HCT116 (cell line): ENCODE measurements around the gene CMPK1. TPM values are rescaled to one million over a fixed set of nuclear protein-coding genes. Genes with fewer than 3 reads are reported as not detected.

Source experiments
- ATAC-seq: fragments of 200-7000 bp; cut with Tn5 transposase; 2 replicates; pipeline ENCODE4 v1.9.1; 2020; ENCODE audit warnings: mild to moderate bottlenecking, moderate library complexity
- BruUV-seq: library from RNA; stranded (reverse); fragments of 400-500 nt; replicated peaks from 2 replicates; lab custom pipeline; 2021; lab: Mats Ljungman, UMichigan
- CTCF ChIA-PET: fragments of 300-600 bp; sonication (Branson Sonifier 250); formaldehyde crosslinking; loops from one replicate; lab custom pipeline; 2021; ENCODE audit warnings: antibody characterized with exemption; lab: Charles Lee
- POLR2A ChIA-PET: fragments of 300-600, 350-600 bp; sonication (Branson Sonifier 250); formaldehyde crosslinking; loops from one replicate; lab custom pipeline; 2021; ENCODE audit warnings: antibody characterized with exemption; lab: Charles Lee
- RAD21 ChIA-PET, 2 experiments: fragments of 300-600 bp; sonication (Branson Sonifier 250); formaldehyde crosslinking; loops; one replicate each; lab custom pipeline; 2023; ENCODE audit warnings: low total read pairs in 2 of 2; ENCODE audit not compliant: uncharacterized antibody in 2 of 2, unreplicated experiment in 2 of 2, low non-redundant PET in 1 of 2; lab: Charles Lee
- DNase-seq: peaks from one replicate; pipeline ENCODE4 v3.0.0-alpha.2; 2010; ENCODE audit warnings: low read depth, low spot score
- H2AFZ ChIP-seq: fragments of 200-600 bp; shearing (Covaris generic), sonication (generic); 2 replicates; pipeline ENCODE4 v1.6.1; 2017; ENCODE audit warnings: low read depth, mixed run types, mixed read lengths, antibody characterized with exemption, low read length; ENCODE audit not compliant: poor library complexity, severe bottlenecking
- H3K27ac ChIP-seq: 2 replicates; pipeline ENCODE4 v1.5.1; 2012; ENCODE audit warnings: low read depth, low read length
- H3K27me3 ChIP-seq: fragments of 200-600 bp; sonication (generic); 2 replicates; pipeline ENCODE4 v1.6.1; 2016; ENCODE audit warnings: mixed run types, low read length, mixed read lengths; ENCODE audit not compliant: insufficient read depth
- H3K36me3 ChIP-seq, 2 experiments: fragments of 200-500 bp in 1 of 2; fragments of 200-600 bp in 1 of 2; sonication (Bioruptor generic) in 1 of 2; sonication (generic) in 1 of 2; 2 replicates each; pipeline versions ENCODE4 v1.5.1 to v1.6.1; 2014 to 2016; ENCODE audit warnings: low read length in 2 of 2, inconsistent platforms in 1 of 2, mixed read lengths in 1 of 2, mixed run types in 1 of 2; ENCODE audit not compliant: insufficient read depth in 2 of 2, control insufficient read depth in 1 of 2
- H3K4me1 ChIP-seq, 2 experiments: fragments of 200-600 bp in 1 of 2; sonication (generic) in 1 of 2; 2 replicates each; pipeline versions ENCODE4 v1.5.1 to v1.6.1; 2012 to 2017; ENCODE audit warnings: low read length in 2 of 2, inconsistent platforms in 1 of 2, mild to moderate bottlenecking in 1 of 2, mixed read lengths in 1 of 2, mixed run types in 1 of 2, moderate library complexity in 1 of 2; ENCODE audit not compliant: insufficient read depth in 2 of 2, control insufficient read depth in 1 of 2
- H3K4me2 ChIP-seq: fragments of 200-600 bp; sonication (generic); 2 replicates; pipeline ENCODE4 v1.6.1; 2017; ENCODE audit warnings: mixed run types, low read length, mixed read lengths
- H3K4me3 ChIP-seq, 2 experiments: fragments of 200-600 bp in 1 of 2; sonication (generic) in 1 of 2; replicated peaks in 1 of 2; 2 replicates each; pipeline ENCODE4 v1.5.1; 2011 to 2016; ENCODE audit warnings: low read length in 2 of 2, control low read depth in 1 of 2, low read depth in 1 of 2, mild to moderate bottlenecking in 1 of 2, mixed read lengths in 1 of 2, mixed run types in 1 of 2
- H3K79me2 ChIP-seq: fragments of 200-600 bp; sonication (generic); 2 replicates; pipeline ENCODE4 v1.6.1; 2017; ENCODE audit warnings: mild to moderate bottlenecking, mixed run types, low read length, moderate library complexity, mixed read lengths; ENCODE audit not compliant: insufficient read depth
- H3K9ac ChIP-seq: fragments of 200-600 bp; sonication (generic); 2 replicates; pipeline ENCODE4 v1.6.1; 2016; ENCODE audit warnings: low read length, mixed read lengths
- H3K9me2 ChIP-seq: fragments of 200-600 bp; sonication (generic), shearing (Covaris generic); 2 replicates; pipeline ENCODE4 v1.6.1; 2017; ENCODE audit warnings: mixed run types, mild to moderate bottlenecking, moderate library complexity; ENCODE audit not compliant: insufficient read depth
- H3K9me3 ChIP-seq, 2 experiments: fragments of 200-500 bp in 1 of 2; fragments of 200-600 bp in 1 of 2; sonication (Bioruptor generic) in 1 of 2; sonication (generic) in 1 of 2; 2 replicates each; pipeline ENCODE4 v1.6.1; 2014 to 2017; ENCODE audit warnings: low read length in 2 of 2, mixed read lengths in 2 of 2, inconsistent platforms in 1 of 2, low read depth in 1 of 2, mild to moderate bottlenecking in 1 of 2, mixed run types in 1 of 2, moderate library complexity in 1 of 2; ENCODE audit not compliant: control insufficient read depth in 1 of 2, insufficient read depth in 1 of 2
- H4K20me1 ChIP-seq: fragments of 200-600 bp; sonication (generic), shearing (Covaris generic); 2 replicates; pipeline ENCODE4 v1.6.1; 2017; ENCODE audit warnings: mixed run types, mild to moderate bottlenecking, moderate library complexity; ENCODE audit not compliant: insufficient read depth
- ELF1 ChIP-seq: IDR thresholded peaks from 2 replicates; pipeline ENCODE4 v1.6.1; 2012; ENCODE audit warnings: low read depth, borderline replicate concordance
- EZH2 ChIP-seq: fragments of 200-600 bp; sonication (generic); IDR thresholded peaks from 2 replicates; pipeline ENCODE4 v1.6.1; 2017; ENCODE audit warnings: antibody characterized with exemption, mixed run types
- FOSL1 ChIP-seq: IDR thresholded peaks from 2 replicates; pipeline ENCODE4 v1.6.1; 2012; ENCODE audit warnings: low read depth
- JUND ChIP-seq: IDR thresholded peaks from 2 replicates; pipeline ENCODE4 v1.6.1; 2012
- POLR2A ChIP-seq: IDR thresholded peaks from 2 replicates; pipeline ENCODE4 v1.7.0; 2011; ENCODE audit warnings: borderline replicate concordance; ENCODE audit not compliant: insufficient read depth, insufficient read length; ENCODE audit errors: extremely low read depth
- RAD21 ChIP-seq: IDR thresholded peaks from 2 replicates; pipeline ENCODE4 v1.6.1; 2012; ENCODE audit warnings: low read depth, mild to moderate bottlenecking
- SRF ChIP-seq: IDR thresholded peaks from 2 replicates; pipeline ENCODE4 v1.6.1; 2012; ENCODE audit warnings: low read depth
- intact Hi-C: fragments of 100-400 bp; cut with micrococcal nuclease; formaldehyde crosslinking; loops from 2 replicates; pipeline ENCODE4 v1.10.0; 2022
- total RNA-seq: library from RNA; stranded (reverse); gene quantifications from one replicate; pipeline ENCODE4 v1.2.1, GENCODE V29; 2021; ENCODE audit not compliant: unreplicated experiment
- TF ChIP-seq, protein P1 (sequence below), 3 experiments: fragments of 200-600 bp in 1 of 3; sonication (generic) in 1 of 3; IDR thresholded peaks in 2 of 3; conservative IDR thresholded peaks in 1 of 3; 2 replicates each; pipeline ENCODE4 v1.5.1; 2012 to 2017; ENCODE audit warnings: low read depth in 2 of 3, low read length in 2 of 3, antibody characterized with exemption in 1 of 3, borderline replicate concordance in 1 of 3, control low read depth in 1 of 3, mild to moderate bottlenecking in 1 of 3, mixed read lengths in 1 of 3, mixed run types in 1 of 3, moderate library complexity in 1 of 3; ENCODE audit not compliant: insufficient read depth in 1 of 3

The CMPK1 gene
- total RNA-seq, 1 experiment from 2014 or later = 78.4 TPM

DNA sequence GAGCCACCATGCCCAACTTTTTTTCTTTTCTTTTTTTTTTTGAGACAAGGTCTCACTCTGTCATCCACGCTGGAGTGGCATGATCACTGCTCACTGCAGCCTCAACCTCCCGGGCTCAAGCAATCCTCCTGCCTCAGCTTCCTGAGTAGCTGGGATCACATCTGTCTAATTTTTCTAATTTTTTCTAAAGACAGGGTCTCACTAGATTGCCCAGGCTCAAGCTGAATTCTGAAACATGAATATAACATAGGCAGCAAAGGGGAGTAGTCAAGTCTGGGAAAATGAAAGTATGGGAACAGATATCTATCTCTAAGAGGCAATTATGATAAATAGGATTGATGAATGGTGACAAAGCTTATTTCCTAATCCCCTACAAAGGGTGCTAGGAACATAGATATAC lies 7.3 kb upstream of the CMPK1 start:
- Histone ChIP-seq H3K79me2 (no peaks in the 10 kb centered on the region), H4K20me1 (no peaks in the 10 kb centered on the region), H3K4me3 (no peak overlapping the region), H3K4me2 (no peak overlapping the region), H3K4me1 (peaks cover 0 to 11% of the 10 kb centered on the region in 2 experiments; a peak in 1 of 4 replicates), H3K36me3 (no peaks in the 10 kb centered on the region), H3K27me3 (no peaks in the 10 kb centered on the region), H3K27ac (no peak overlapping the region), H3K9ac (no peak overlapping the region), H3K9me3 (no peaks in the 10 kb centered on the region)
- ChIA-PET POLR2A (no interaction called here), RAD21 (no interaction called here), CTCF (no interaction called here)
- intact Hi-C loops = no loop called here
- ATAC-seq = no peak
- TF ChIP-seq POLR2A (no peak), FOSL1 (no peak), EZH2 (no peak), JUND (no peak)
- TF ChIP-seq, all 23 proteins: peak for 0
- no TSS peak for BruUV-seq
- H3K9me2 ChIP-seq = 0 out of 2 replicates have a peak, but pooled peaks cover 5% of the 10 kb centered on the region
- DNase-seq = no peak
- H2AFZ ChIP-seq = no peak overlapping the region

DNA sequence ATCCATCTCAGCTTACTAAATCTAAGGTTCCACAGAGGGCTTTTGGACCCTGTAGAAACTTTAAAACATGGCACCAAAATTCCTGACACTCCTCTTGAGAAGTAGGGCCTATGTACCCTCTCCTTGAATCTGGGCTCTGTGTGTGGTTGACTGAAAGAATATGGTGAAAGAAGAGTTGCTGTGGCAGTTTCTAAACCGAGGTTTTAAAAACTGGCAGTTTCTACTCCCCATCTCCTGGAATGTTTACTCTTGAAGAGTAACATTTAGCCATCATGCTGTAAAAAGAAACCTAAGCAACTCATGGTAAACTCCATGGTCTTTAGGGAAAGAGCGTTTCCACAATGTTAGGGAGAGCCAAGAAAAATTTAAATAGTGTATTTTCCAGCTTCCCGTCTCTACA lies 4.6 kb upstream of the CMPK1 start:
- Histone ChIP-seq H3K4me3 (no peak overlapping the region), H3K27ac (no peak overlapping the region), H3K27me3 (no peaks in the 10 kb centered on the region), H3K79me2 (no peaks in the 10 kb centered on the region), H3K9ac (no peak overlapping the region), H3K4me2 (no peak overlapping the region), H4K20me1 (no peaks in the 10 kb centered on the region), H3K36me3 (no peaks in the 10 kb centered on the region), H3K4me1 (peaks cover 6 to 8% of the 10 kb centered on the region in 2 experiments; a peak in 2 of 4 replicates), H2AFZ (no peak overlapping the region), H3K9me3 (no peaks in the 10 kb centered on the region), H3K9me2 (0 out of 2 replicates have a peak, but pooled peaks cover 5% of the 10 kb centered on the region)
- BruUV-seq = no TSS peak
- POLR2A ChIA-PET = no interaction called here
- TF ChIP-seq, protein P1, sequence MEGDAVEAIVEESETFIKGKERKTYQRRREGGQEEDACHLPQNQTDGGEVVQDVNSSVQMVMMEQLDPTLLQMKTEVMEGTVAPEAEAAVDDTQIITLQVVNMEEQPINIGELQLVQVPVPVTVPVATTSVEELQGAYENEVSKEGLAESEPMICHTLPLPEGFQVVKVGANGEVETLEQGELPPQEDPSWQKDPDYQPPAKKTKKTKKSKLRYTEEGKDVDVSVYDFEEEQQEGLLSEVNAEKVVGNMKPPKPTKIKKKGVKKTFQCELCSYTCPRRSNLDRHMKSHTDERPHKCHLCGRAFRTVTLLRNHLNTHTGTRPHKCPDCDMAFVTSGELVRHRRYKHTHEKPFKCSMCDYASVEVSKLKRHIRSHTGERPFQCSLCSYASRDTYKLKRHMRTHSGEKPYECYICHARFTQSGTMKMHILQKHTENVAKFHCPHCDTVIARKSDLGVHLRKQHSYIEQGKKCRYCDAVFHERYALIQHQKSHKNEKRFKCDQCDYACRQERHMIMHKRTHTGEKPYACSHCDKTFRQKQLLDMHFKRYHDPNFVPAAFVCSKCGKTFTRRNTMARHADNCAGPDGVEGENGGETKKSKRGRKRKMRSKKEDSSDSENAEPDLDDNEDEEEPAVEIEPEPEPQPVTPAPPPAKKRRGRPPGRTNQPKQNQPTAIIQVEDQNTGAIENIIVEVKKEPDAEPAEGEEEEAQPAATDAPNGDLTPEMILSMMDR (IDR thresholded peaks at IDR 0.05 in 2 of 3, conservative IDR thresholded peaks at IDR 0.05 in 1 of 3; ENCODE audit: borderline replicate concordance in 1 of 3, insufficient read depth in 1 of 3, low read depth in 2 of 3, low read length in 2 of 3) = no peak
- no peak for TF ChIP-seq SRF
- TF ChIP-seq RAD21 = no peak
- no peak for TF ChIP-seq ELF1
- RAD21 ChIA-PET = no interaction called here
- ATAC-seq (no peak), DNase-seq (no peak)
- CTCF ChIA-PET = interaction anchor here (1.3 kb wide), 1 partner anchor 11 kb away, joined by 3 read pairs; no protein-coding TSS in a partner anchor
- intact Hi-C loops = no loop called here
